H1 (cell line): ENCODE results near the gene ID1. TPM values are rescaled to one million over a fixed set of nuclear protein-coding genes. Genes with fewer than 3 reads are reported as not detected.

Source experiments
- BCL11A ChIP-seq, 2 experiments: IDR thresholded peaks; one replicate each; pipeline ENCODE4 v1.6.1; 2011; ENCODE audit warnings: low read depth in 2 of 2, low read length in 2 of 2, mild to moderate bottlenecking in 2 of 2
- polyA plus RNA-seq, 7 experiments: library from polyadenylated mRNA; depleted of rRNA in 3 of 7; stranded (reverse) in 5 of 7; unstranded in 2 of 7; fragments of >200 nt in 5 of 7; fragments of 200-250 nt in 2 of 7; gene quantifications; 1 replicate in 5 of 7; 2 replicates in 1 of 7; 4 replicates in 1 of 7; pipeline versions ENCODE4 v1.2.1 to v1.2.3, GENCODE V29; 2011 to 2013; ENCODE audit warnings: missing spikeins in 2 of 7, mixed read lengths in 2 of 7
- total RNA-seq: library from RNA; stranded (reverse); fragmentation: NEBNext Ultra II Directional; extraction: Animal tissue kit (Norgen Biotek cat#: 25700); gene quantifications from 2 replicates; pipeline ENCODE4 v1.2.1, GENCODE V29; 2021
- TF ChIP-seq, protein P1 (sequence below): fragments of 300-600 bp; sonication (generic); IDR thresholded peaks from 2 replicates; pipeline ENCODE4 v1.7.1; 2012; ENCODE audit warnings: low read length, moderate library complexity, mild to moderate bottlenecking, inconsistent platforms; ENCODE audit not compliant: insufficient replicate concordance

The ID1 gene
- total and polyA plus RNA-seq, 2 of the 8 experiments (the other 6 are each of a cell fraction or from before 2014, with no cell fraction given): 120 to 357 TPM

DNA sequence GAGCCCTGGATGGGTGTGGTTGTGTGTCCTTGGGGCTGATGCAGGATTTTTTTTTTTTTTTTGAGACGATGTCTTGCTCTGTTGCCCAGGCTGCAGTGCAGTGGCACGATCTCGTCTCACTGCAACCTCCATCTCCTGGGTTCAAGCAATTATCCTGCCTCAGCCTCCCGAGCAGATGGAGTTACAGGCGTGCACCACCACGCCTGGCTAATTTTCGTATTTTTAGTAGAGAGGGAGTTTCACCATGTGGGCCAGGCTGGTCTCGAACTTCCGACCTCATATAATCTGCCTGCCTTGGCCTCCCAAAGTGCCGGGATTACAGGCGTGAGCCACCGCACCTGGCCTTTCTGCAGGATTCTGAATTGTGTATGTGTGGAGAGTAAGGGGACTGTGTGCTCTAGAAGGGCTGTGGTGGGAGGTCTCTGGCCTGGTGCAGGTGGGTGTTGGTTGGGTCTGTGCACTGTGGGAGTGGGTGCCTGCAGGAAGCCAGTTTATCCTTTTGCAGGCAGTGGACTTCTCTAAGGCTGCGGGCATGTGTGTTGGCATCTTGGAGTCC is 11.0 kb upstream of the ID1 start (continued):
- TF ChIP-seq, protein P1, sequence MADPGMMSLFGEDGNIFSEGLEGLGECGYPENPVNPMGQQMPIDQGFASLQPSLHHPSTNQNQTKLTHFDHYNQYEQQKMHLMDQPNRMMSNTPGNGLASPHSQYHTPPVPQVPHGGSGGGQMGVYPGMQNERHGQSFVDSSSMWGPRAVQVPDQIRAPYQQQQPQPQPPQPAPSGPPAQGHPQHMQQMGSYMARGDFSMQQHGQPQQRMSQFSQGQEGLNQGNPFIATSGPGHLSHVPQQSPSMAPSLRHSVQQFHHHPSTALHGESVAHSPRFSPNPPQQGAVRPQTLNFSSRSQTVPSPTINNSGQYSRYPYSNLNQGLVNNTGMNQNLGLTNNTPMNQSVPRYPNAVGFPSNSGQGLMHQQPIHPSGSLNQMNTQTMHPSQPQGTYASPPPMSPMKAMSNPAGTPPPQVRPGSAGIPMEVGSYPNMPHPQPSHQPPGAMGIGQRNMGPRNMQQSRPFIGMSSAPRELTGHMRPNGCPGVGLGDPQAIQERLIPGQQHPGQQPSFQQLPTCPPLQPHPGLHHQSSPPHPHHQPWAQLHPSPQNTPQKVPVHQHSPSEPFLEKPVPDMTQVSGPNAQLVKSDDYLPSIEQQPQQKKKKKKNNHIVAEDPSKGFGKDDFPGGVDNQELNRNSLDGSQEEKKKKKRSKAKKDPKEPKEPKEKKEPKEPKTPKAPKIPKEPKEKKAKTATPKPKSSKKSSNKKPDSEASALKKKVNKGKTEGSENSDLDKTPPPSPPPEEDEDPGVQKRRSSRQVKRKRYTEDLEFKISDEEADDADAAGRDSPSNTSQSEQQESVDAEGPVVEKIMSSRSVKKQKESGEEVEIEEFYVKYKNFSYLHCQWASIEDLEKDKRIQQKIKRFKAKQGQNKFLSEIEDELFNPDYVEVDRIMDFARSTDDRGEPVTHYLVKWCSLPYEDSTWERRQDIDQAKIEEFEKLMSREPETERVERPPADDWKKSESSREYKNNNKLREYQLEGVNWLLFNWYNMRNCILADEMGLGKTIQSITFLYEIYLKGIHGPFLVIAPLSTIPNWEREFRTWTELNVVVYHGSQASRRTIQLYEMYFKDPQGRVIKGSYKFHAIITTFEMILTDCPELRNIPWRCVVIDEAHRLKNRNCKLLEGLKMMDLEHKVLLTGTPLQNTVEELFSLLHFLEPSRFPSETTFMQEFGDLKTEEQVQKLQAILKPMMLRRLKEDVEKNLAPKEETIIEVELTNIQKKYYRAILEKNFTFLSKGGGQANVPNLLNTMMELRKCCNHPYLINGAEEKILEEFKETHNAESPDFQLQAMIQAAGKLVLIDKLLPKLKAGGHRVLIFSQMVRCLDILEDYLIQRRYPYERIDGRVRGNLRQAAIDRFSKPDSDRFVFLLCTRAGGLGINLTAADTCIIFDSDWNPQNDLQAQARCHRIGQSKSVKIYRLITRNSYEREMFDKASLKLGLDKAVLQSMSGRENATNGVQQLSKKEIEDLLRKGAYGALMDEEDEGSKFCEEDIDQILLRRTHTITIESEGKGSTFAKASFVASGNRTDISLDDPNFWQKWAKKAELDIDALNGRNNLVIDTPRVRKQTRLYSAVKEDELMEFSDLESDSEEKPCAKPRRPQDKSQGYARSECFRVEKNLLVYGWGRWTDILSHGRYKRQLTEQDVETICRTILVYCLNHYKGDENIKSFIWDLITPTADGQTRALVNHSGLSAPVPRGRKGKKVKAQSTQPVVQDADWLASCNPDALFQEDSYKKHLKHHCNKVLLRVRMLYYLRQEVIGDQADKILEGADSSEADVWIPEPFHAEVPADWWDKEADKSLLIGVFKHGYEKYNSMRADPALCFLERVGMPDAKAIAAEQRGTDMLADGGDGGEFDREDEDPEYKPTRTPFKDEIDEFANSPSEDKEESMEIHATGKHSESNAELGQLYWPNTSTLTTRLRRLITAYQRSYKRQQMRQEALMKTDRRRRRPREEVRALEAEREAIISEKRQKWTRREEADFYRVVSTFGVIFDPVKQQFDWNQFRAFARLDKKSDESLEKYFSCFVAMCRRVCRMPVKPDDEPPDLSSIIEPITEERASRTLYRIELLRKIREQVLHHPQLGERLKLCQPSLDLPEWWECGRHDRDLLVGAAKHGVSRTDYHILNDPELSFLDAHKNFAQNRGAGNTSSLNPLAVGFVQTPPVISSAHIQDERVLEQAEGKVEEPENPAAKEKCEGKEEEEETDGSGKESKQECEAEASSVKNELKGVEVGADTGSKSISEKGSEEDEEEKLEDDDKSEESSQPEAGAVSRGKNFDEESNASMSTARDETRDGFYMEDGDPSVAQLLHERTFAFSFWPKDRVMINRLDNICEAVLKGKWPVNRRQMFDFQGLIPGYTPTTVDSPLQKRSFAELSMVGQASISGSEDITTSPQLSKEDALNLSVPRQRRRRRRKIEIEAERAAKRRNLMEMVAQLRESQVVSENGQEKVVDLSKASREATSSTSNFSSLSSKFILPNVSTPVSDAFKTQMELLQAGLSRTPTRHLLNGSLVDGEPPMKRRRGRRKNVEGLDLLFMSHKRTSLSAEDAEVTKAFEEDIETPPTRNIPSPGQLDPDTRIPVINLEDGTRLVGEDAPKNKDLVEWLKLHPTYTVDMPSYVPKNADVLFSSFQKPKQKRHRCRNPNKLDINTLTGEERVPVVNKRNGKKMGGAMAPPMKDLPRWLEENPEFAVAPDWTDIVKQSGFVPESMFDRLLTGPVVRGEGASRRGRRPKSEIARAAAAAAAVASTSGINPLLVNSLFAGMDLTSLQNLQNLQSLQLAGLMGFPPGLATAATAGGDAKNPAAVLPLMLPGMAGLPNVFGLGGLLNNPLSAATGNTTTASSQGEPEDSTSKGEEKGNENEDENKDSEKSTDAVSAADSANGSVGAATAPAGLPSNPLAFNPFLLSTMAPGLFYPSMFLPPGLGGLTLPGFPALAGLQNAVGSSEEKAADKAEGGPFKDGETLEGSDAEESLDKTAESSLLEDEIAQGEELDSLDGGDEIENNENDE: no peak
- no peak for TF ChIP-seq BCL11A (IDR thresholded peaks at IDR 0.05; ENCODE audit: low read depth in 2 of 2, low read length in 2 of 2)
